Astrocyte of the cerebellum (primary cell): ENCODE data around the gene ZBED4.

Source experiments
- DNase-seq: peaks from one replicate; pipeline ENCODE4 v3.0.0-alpha.2; 2011; ENCODE audit warnings: low read depth
- H3K4me3 ChIP-seq: 2 replicates; pipeline ENCODE4 v1.5.1; 2011; ENCODE audit warnings: mild to moderate bottlenecking, low read depth, low read length, moderate library complexity
- CTCF ChIP-seq: IDR thresholded peaks from 2 replicates; pipeline ENCODE4 v1.5.1; 2012; ENCODE audit warnings: low read length, low read depth, moderate library complexity, mild to moderate bottlenecking; ENCODE audit errors: missing control alignments
- in situ Hi-C: cut with HindIII; loops from 2 replicates; pipeline ENCODE4 v1.10.0; 2017; ENCODE audit warnings: low sequenced_read_pairs

The ZBED4 gene

GRCh38 chr22:49907807-49908206, 54.2 kb downstream of the ZBED4 start:
- in situ Hi-C loops = loop anchor here (25.0 kb wide), 1 partner anchor 121 kb away; no protein-coding TSS in a partner anchor
- no peak overlapping the region for H3K4me3 ChIP-seq
- no peak for TF ChIP-seq CTCF
- DNase-seq = no peak

DNA sequence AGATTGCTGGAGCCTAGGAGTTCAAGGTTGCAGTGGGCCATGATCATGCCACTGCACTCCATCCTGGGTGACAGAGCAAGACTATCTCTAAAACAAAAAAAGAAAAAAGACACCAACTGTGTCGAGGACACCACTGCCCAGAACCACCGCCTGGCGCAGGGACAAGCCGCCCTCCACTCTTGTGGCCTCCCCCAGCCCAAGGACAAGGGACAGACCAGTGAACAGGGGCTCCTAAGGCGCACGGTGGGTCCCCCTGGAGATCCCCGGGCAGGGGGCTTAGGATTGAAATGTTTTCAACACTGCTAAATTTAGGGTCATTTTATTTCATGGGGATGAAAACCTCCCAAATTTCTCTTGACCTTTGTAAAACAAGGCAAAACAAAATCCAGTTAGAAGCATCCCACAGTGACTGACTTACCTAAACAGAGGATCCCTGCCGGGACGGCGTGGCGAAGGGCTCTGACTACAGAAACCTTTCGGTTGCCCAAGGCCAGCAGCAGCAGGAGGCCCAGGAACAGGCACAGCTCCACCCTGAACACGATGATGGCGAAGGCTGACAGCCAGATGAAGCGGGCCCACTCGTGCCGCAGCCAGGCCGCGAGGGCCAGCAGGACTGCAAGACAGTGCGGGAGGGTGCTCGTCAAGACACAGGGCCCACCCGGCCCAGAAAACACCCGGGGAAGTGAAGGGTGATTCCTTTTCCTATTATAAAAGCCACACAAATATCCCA, 56.0 kb downstream of the ZBED4 start:
- in situ Hi-C loops = loop anchor here (25.0 kb wide), 1 partner anchor 122 kb away; no protein-coding TSS in a partner anchor
- no peak for DNase-seq
- no peak for TF ChIP-seq CTCF
- H3K4me3 ChIP-seq = no peak overlapping the region

GRCh38 chr22:49910229-49911155, 56.8 kb downstream of the ZBED4 start:
- DNase-seq = no peak
- H3K4me3 ChIP-seq = no peak overlapping the region
- in situ Hi-C loops = loop anchor here (25.0 kb wide), 1 partner anchor 123 kb away; no protein-coding TSS in a partner anchor
- no peak for TF ChIP-seq CTCF

DNA sequence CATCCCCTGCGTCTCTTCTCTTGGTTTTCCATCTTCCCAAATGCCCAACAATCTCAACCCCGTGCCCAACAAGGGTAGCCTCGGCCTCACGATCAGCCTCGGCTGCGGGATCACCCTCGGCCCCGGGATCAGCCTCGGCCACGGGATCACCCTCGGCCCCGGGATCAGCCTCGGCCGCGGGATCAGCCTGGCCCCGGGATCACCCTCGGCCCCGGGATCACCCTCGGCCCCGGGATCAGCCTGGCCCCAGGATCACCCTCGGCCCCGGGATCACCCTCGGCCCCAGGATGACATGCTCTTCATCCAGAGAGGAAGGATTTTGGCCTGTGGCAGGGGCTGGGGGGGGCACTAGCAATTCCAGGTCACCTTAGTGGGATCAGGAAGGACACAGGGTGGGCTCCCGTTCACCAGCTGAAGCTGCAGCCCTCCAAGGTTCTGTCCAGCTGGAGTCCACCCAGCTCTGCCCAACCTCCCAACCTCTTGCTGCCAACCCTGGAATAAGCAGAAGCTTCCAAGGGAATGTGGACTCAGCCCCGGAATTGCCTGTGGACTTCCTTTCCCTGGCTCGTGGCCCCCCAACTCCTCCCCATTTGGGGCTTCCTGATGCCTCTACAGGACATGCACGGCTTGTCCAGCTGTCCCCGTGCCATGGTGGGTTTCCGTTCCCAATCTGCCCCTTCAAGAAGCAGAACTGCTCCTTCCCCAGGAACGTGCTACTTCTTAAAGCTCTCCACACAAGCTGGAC, 58.4 kb downstream of the ZBED4 start:
- DNase-seq = no peak
- in situ Hi-C loops = loop anchor here (25.0 kb wide), 1 partner anchor 125 kb away; no protein-coding TSS in a partner anchor
- no peak overlapping the region for H3K4me3 ChIP-seq
- no peak for TF ChIP-seq CTCF

DNA sequence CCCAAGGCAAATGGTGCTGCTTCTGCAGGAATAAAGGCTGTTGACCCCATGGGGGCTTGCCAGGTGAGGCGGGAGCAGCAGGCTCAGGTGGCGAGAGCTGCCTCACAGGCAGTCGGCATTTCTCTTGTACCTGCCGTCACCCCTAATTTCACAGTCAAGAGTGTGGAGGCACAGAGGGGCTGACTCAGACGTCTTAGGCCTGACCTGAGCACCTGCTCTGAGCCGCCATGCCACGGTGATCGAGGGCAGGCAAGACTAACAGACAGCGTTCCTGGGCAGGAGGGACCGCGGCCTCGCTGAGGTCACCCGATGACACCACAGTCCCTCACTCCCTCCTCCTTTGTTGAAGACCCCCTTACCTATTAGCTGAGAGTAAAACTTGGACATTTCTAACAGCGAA, 59.4 kb downstream of the ZBED4 start:
- no peak for DNase-seq
- in situ Hi-C loops = loop anchor here (25.0 kb wide), 1 partner anchor 126 kb away; no protein-coding TSS in a partner anchor
- no peak overlapping the region for H3K4me3 ChIP-seq
- no peak for TF ChIP-seq CTCF

GRCh38 chr22:49913446-49913845, 59.8 kb downstream of the ZBED4 start:
- in situ Hi-C loops = loop anchor here (25.0 kb wide), 1 partner anchor 126 kb away; no protein-coding TSS in a partner anchor
- no peak overlapping the region for H3K4me3 ChIP-seq
- DNase-seq = no peak
- TF ChIP-seq CTCF = no peak
